LNCaP clone FGC (cell line): ENCODE measurements around the gene GTF3C2.

Source experiments
- DNase-seq: peaks from one replicate; pipeline ENCODE4 v3.0.0-alpha.2; 2011; ENCODE audit warnings: low read depth
- H3K4me3 ChIP-seq: 2 replicates; pipeline ENCODE4 v1.5.1; 2011; ENCODE audit warnings: mild to moderate bottlenecking, low read depth, low read length, control low read depth
- CTCF ChIP-seq: IDR thresholded peaks from 2 replicates; pipeline ENCODE4 v1.5.1; 2012; ENCODE audit warnings: mild to moderate bottlenecking; ENCODE audit not compliant: control insufficient read depth, insufficient read depth; ENCODE audit errors: extremely low read depth

Gene GTF3C2

GRCh38 chr2:27280826-27281225 lies 75.7 kb downstream of the GTF3C2 start:
- no peak for DNase-seq
- H3K4me3 ChIP-seq, result no peak overlapping the region
- TF ChIP-seq CTCF, result no peak

GRCh38 chr2:27278010-27278409 lies 78.6 kb downstream of the GTF3C2 start:
- DNase-seq, result no peak
- no peak overlapping the region for H3K4me3 ChIP-seq
- TF ChIP-seq CTCF, result no peak
